Dendritic cell treated with granulocyte-macrophage colony-stimulating factor and Interleukin-4, amounts not matched to agents 40 ng/mL and 50 ng/mL, for 4 days (primary cell): Measurements from ENCODE around the gene MEGF9.

Source experiments
- H3K27ac Mint-ChIP-seq: one replicate; pipeline ENCODE4 v1.8.0; 2022; ENCODE audit warnings: mild to moderate bottlenecking, mixed read lengths
- H3K27me3 Mint-ChIP-seq: one replicate; pipeline ENCODE4 v1.8.0; 2022; ENCODE audit warnings: mild to moderate bottlenecking, mixed read lengths
- H3K36me3 Mint-ChIP-seq: one replicate; pipeline ENCODE4 v1.8.0; 2022; ENCODE audit warnings: low read depth, mixed read lengths
- H3K4me1 Mint-ChIP-seq: one replicate; pipeline ENCODE4 v1.8.0; 2022; ENCODE audit warnings: low read depth, mixed read lengths
- H3K4me3 Mint-ChIP-seq: one replicate; pipeline ENCODE4 v1.8.0; 2022; ENCODE audit warnings: mild to moderate bottlenecking, moderate library complexity, mixed read lengths
- H3K9me3 Mint-ChIP-seq: one replicate; pipeline ENCODE4 v1.8.0; 2022; ENCODE audit warnings: mixed read lengths
- intact Hi-C: fragments of 100-400 bp; cut with micrococcal nuclease; formaldehyde crosslinking; loops from one replicate; pipeline ENCODE4 v1.15.0; 2022

Gene MEGF9

GRCh38 chr9:120681121-120681520, 33.1 kb downstream of the MEGF9 start:
- intact Hi-C loops = no loop called here
- Mint-ChIP-seq H3K9me3 (no peaks in the 10 kb centered on the region), H3K27me3 (no peaks in the 10 kb centered on the region), H3K27ac (peak overlapping the region; percentile 31), H3K4me1 (peaks cover 41% of the 10 kb centered on the region), H3K36me3 (peaks cover 6% of the 10 kb centered on the region), H3K4me3 (no peak overlapping the region)

GRCh38 chr9:120680579-120680978, 33.7 kb downstream of the MEGF9 start:
- Mint-ChIP-seq H3K27me3 (no peaks in the 10 kb centered on the region), H3K36me3 (peaks cover under 1% of the 10 kb centered on the region), H3K27ac (peak overlapping the region; percentile 31), H3K4me1 (peaks cover 41% of the 10 kb centered on the region), H3K4me3 (no peak overlapping the region), H3K9me3 (no peaks in the 10 kb centered on the region)
- intact Hi-C loops = no loop called here

- no peaks in the 10 kb centered on the region for H3K36me3 Mint-ChIP-seq
- H3K27me3 Mint-ChIP-seq = no peaks in the 10 kb centered on the region
- H3K4me3 Mint-ChIP-seq = no peak overlapping the region
- intact Hi-C loops = no loop called here
- peak overlapping the region; percentile 31 for H3K27ac Mint-ChIP-seq
- peaks cover 41% of the 10 kb centered on the region for H3K4me1 Mint-ChIP-seq
- no peaks in the 10 kb centered on the region for H3K9me3 Mint-ChIP-seq
These were observed 34.1 kb downstream of the MEGF9 start for GRCh38 chr9:120680161-120680560.

GRCh38 chr9:120677965-120678364, 36.3 kb downstream of the MEGF9 start:
- intact Hi-C loops = no loop called here
- H3K9me3 Mint-ChIP-seq = no peaks in the 10 kb centered on the region
- no peaks in the 10 kb centered on the region for H3K27me3 Mint-ChIP-seq
- peaks cover 46% of the 10 kb centered on the region for H3K4me1 Mint-ChIP-seq
- H3K27ac Mint-ChIP-seq = no peak overlapping the region
- no peaks in the 10 kb centered on the region for H3K36me3 Mint-ChIP-seq
- H3K4me3 Mint-ChIP-seq = no peak overlapping the region

- no peaks in the 10 kb centered on the region for H3K9me3 Mint-ChIP-seq
- no peak overlapping the region for H3K27ac Mint-ChIP-seq
These were observed 37.4 kb downstream of the MEGF9 start for GRCh38 chr9:120676767-120677402.

GRCh38 chr9:120668399-120668798, 45.9 kb downstream of the MEGF9 start:
- Mint-ChIP-seq H3K4me1 (peaks cover 39% of the 10 kb centered on the region), H3K27me3 (no peaks in the 10 kb centered on the region), H3K4me3 (no peak overlapping the region), H3K27ac (no peak overlapping the region), H3K9me3 (no peaks in the 10 kb centered on the region), H3K36me3 (no peaks in the 10 kb centered on the region)
- intact Hi-C loops = no loop called here

More at GRCh38 chr9:120676767-120677402, 37.4 kb downstream of the MEGF9 start:
- Mint-ChIP-seq H3K27me3 (no peaks in the 10 kb centered on the region), H3K4me3 (no peak overlapping the region), H3K4me1 (peaks cover 38% of the 10 kb centered on the region), H3K36me3 (no peaks in the 10 kb centered on the region)
- intact Hi-C loops = no loop called here

GRCh38 chr9:120663950-120664349, 50.3 kb downstream of the MEGF9 start:
- Mint-ChIP-seq H3K36me3 (peaks cover 5% of the 10 kb centered on the region), H3K27me3 (no peaks in the 10 kb centered on the region), H3K9me3 (no peaks in the 10 kb centered on the region), H3K4me3 (no peak overlapping the region), H3K4me1 (peaks cover 40% of the 10 kb centered on the region), H3K27ac (no peak overlapping the region)
- intact Hi-C loops = no loop called here

- H3K4me1 Mint-ChIP-seq = peaks cover 40% of the 10 kb centered on the region
- intact Hi-C loops = no loop called here
- H3K36me3 Mint-ChIP-seq = peaks cover 5% of the 10 kb centered on the region
These were observed 50.9 kb downstream of the MEGF9 start for GRCh38 chr9:120663380-120663779.

GRCh38 chr9:120662513-120662912, 51.8 kb downstream of the MEGF9 start:
- H3K36me3 Mint-ChIP-seq = peaks cover 7% of the 10 kb centered on the region
- intact Hi-C loops = no loop called here

More at GRCh38 chr9:120663380-120663779, 50.9 kb downstream of the MEGF9 start:
- Mint-ChIP-seq H3K4me3 (no peak overlapping the region), H3K27me3 (no peaks in the 10 kb centered on the region), H3K27ac (no peak overlapping the region), H3K9me3 (no peaks in the 10 kb centered on the region)

GRCh38 chr9:120659676-120660075, 54.6 kb downstream of the MEGF9 start:
- H3K9me3 Mint-ChIP-seq = no peaks in the 10 kb centered on the region
- H3K4me1 Mint-ChIP-seq = peaks cover 20% of the 10 kb centered on the region
- H3K27me3 Mint-ChIP-seq = no peaks in the 10 kb centered on the region
- intact Hi-C loops = no loop called here
- H3K36me3 Mint-ChIP-seq = peaks cover 11% of the 10 kb centered on the region
- no peak overlapping the region for H3K4me3 Mint-ChIP-seq
- no peak overlapping the region for H3K27ac Mint-ChIP-seq

More at GRCh38 chr9:120662513-120662912, 51.8 kb downstream of the MEGF9 start:
- Mint-ChIP-seq H3K9me3 (no peaks in the 10 kb centered on the region), H3K27ac (no peak overlapping the region), H3K27me3 (no peaks in the 10 kb centered on the region), H3K4me1 (peaks cover 35% of the 10 kb centered on the region), H3K4me3 (no peak overlapping the region)

- Mint-ChIP-seq H3K4me3 (no peak overlapping the region), H3K36me3 (peaks cover 11% of the 10 kb centered on the region), H3K4me1 (peaks cover 20% of the 10 kb centered on the region), H3K9me3 (no peaks in the 10 kb centered on the region), H3K27ac (no peak overlapping the region), H3K27me3 (no peaks in the 10 kb centered on the region)
- intact Hi-C loops = no loop called here
These were observed 55.1 kb downstream of the MEGF9 start for GRCh38 chr9:120659209-120659608.

- H3K9me3 Mint-ChIP-seq = no peaks in the 10 kb centered on the region
- intact Hi-C loops = no loop called here
- H3K36me3 Mint-ChIP-seq = peaks cover 11% of the 10 kb centered on the region
- peaks cover 17% of the 10 kb centered on the region for H3K4me1 Mint-ChIP-seq
- H3K27ac Mint-ChIP-seq = no peak overlapping the region
- H3K4me3 Mint-ChIP-seq = no peak overlapping the region
- H3K27me3 Mint-ChIP-seq = no peaks in the 10 kb centered on the region
These were observed 59.2 kb downstream of the MEGF9 start for GRCh38 chr9:120655005-120655622.

- Mint-ChIP-seq H3K4me3 (no peak overlapping the region), H3K27ac (no peak overlapping the region), H3K36me3 (peaks cover 9% of the 10 kb centered on the region), H3K9me3 (no peaks in the 10 kb centered on the region), H3K27me3 (no peaks in the 10 kb centered on the region), H3K4me1 (peaks cover 17% of the 10 kb centered on the region)
- intact Hi-C loops = no loop called here
These were observed 60.0 kb downstream of the MEGF9 start for GRCh38 chr9:120654272-120654671.

GRCh38 chr9:120653762-120654161, 60.5 kb downstream of the MEGF9 start:
- Mint-ChIP-seq H3K27ac (no peak overlapping the region), H3K36me3 (peaks cover 6% of the 10 kb centered on the region), H3K4me3 (no peak overlapping the region), H3K9me3 (no peaks in the 10 kb centered on the region), H3K4me1 (peaks cover 18% of the 10 kb centered on the region), H3K27me3 (no peaks in the 10 kb centered on the region)
- intact Hi-C loops = no loop called here

- H3K4me1 Mint-ChIP-seq = peaks cover 26% of the 10 kb centered on the region
These were observed 61.3 kb downstream of the MEGF9 start for GRCh38 chr9:120652934-120653333.

More at GRCh38 chr9:120652934-120653333, 61.3 kb downstream of the MEGF9 start:
- Mint-ChIP-seq H3K27me3 (no peaks in the 10 kb centered on the region), H3K4me3 (no peak overlapping the region), H3K27ac (peak overlapping the region; percentile 9), H3K36me3 (peaks cover 6% of the 10 kb centered on the region), H3K9me3 (no peaks in the 10 kb centered on the region)
- intact Hi-C loops = no loop called here
